ENCODE data around the gene PCDHGA11.
"Not testable (repeated sequence)": the region's sequence is repeated elsewhere in the genome, so short reads cannot be mapped to it uniquely, and the experiment has no call there.

Gene PCDHGA11

DNA sequence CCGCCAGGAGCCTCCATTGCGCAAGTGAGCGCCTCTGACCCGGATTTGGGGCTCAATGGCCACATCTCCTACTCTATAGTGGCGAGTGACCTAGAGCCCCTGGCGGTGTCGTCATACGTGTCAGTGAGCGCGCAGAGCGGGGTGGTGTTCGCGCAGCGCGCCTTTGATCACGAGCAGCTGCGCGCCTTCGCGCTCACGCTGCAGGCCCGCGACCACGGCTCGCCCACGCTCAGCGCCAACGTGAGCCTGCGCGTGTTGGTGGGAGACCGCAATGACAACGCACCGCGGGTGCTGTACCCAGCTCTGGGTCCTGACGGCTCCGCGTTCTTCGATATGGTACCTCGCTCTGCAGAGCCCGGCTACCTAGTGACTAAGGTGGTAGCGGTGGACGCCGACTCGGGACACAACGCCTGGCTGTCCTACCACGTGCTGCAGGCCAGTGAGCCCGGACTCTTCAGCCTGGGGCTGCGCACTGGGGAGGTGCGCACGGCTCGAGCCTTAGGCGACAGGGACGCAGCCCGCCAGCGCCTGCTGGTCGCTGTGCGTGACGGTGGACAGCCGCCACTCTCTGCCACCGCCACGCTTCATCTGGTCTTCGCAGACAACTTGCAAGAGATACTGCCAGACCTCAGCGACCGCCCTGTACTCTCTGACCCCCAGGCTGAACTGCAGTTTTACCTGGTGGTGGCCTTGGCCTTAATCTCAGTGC lies 11.1 kb upstream of the PCDHGA11 start:
- Histone ChIP-seq H3K27me3 (replicated peaks) (no peaks in the 10 kb centered on the region), H3K36me3 (replicated peaks) (no peaks in the 10 kb centered on the region), H3K4me3 (ENCODE audit: low read depth, low read length) (no peak overlapping the region), H3K27ac (no peak overlapping the region)
- no peak for DNase-seq
- TF ChIP-seq, protein P1, sequence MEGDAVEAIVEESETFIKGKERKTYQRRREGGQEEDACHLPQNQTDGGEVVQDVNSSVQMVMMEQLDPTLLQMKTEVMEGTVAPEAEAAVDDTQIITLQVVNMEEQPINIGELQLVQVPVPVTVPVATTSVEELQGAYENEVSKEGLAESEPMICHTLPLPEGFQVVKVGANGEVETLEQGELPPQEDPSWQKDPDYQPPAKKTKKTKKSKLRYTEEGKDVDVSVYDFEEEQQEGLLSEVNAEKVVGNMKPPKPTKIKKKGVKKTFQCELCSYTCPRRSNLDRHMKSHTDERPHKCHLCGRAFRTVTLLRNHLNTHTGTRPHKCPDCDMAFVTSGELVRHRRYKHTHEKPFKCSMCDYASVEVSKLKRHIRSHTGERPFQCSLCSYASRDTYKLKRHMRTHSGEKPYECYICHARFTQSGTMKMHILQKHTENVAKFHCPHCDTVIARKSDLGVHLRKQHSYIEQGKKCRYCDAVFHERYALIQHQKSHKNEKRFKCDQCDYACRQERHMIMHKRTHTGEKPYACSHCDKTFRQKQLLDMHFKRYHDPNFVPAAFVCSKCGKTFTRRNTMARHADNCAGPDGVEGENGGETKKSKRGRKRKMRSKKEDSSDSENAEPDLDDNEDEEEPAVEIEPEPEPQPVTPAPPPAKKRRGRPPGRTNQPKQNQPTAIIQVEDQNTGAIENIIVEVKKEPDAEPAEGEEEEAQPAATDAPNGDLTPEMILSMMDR (IDR thresholded peaks at IDR 0.05; ENCODE audit: low read depth, low read length, missing control alignments): no peak
- in situ Hi-C loops (cut with HindIII; ENCODE audit: low pct_ligation_motif_present, low sequenced_read_pairs): loop anchor here (25.0 kb wide), 1 partner anchor 103 kb away; no protein-coding TSS in a partner anchor

- no peak overlapping the region for H3K27ac ChIP-seq
- in situ Hi-C loops (cut with HindIII; ENCODE audit: low pct_ligation_motif_present, low sequenced_read_pairs): loop anchor here (25.0 kb wide), 1 partner anchor 101 kb away; no protein-coding TSS in a partner anchor
- TF ChIP-seq, protein P1 (IDR thresholded peaks at IDR 0.05; ENCODE audit: low read depth, low read length, missing control alignments): no peak
- no peak overlapping the region for H3K4me3 ChIP-seq (ENCODE audit: low read depth, low read length)
- no peak for DNase-seq
- no peaks in the 10 kb centered on the region for H3K36me3 ChIP-seq (replicated peaks)
- H3K27me3 ChIP-seq (replicated peaks): no peaks in the 10 kb centered on the region
These were observed 9.3 kb upstream of the PCDHGA11 start for GRCh38 chr5:141411575-141411974.

GRCh38 chr5:141412854-141413539 lies 7.9 kb upstream of the PCDHGA11 start, which contains the start of gene PCDHGA10:
PCDHGA10 (plus strand) TSS chr5:141412987; CDS start chr5:141413176, 189 bp downstream.
- TF ChIP-seq, protein P1 (IDR thresholded peaks at IDR 0.05; ENCODE audit: low read depth, low read length, missing control alignments): peak; percentile 79
- Histone ChIP-seq H3K27me3 (replicated peaks) (no peaks in the 10 kb centered on the region), H3K4me3 (ENCODE audit: low read depth, low read length) (peak within 1 kb of the TSS; percentile 55), H3K27ac (no peak within 1 kb of the TSS), H3K36me3 (replicated peaks) (no peaks in the 10 kb centered on the region)
- in situ Hi-C loops (cut with HindIII; ENCODE audit: low pct_ligation_motif_present, low sequenced_read_pairs): loop anchor here (25.0 kb wide), 1 partner anchor 99 kb away; no protein-coding TSS in a partner anchor
- peak; percentile 66 for DNase-seq

GRCh38 chr5:141413540-141414069 lies 7.2 kb upstream of the PCDHGA11 start:
- Histone ChIP-seq H3K27ac (no peak overlapping the region), H3K4me3 (ENCODE audit: low read depth, low read length) (peak overlapping the region; percentile 55), H3K27me3 (replicated peaks) (no peaks in the 10 kb centered on the region), H3K36me3 (replicated peaks) (no peaks in the 10 kb centered on the region)
- DNase-seq: no peak
- in situ Hi-C loops (cut with HindIII; ENCODE audit: low pct_ligation_motif_present, low sequenced_read_pairs): loop anchor here (25.0 kb wide), 1 partner anchor 99 kb away; no protein-coding TSS in a partner anchor
- TF ChIP-seq, protein P1 (IDR thresholded peaks at IDR 0.05; ENCODE audit: low read depth, low read length, missing control alignments): no peak

- DNase-seq; H3K27ac ChIP-seq; H3K36me3 ChIP-seq (replicated peaks); H3K4me3 ChIP-seq (ENCODE audit: low read depth, low read length); H3K27me3 ChIP-seq (replicated peaks): not testable (repeated sequence)
- in situ Hi-C loops (cut with HindIII; ENCODE audit: low pct_ligation_motif_present, low sequenced_read_pairs): loop anchor here (25.0 kb wide), 1 partner anchor 98 kb away; no protein-coding TSS in a partner anchor
These were observed 6.1 kb upstream of the PCDHGA11 start for GRCh38 chr5:141414548-141415274.

DNA sequence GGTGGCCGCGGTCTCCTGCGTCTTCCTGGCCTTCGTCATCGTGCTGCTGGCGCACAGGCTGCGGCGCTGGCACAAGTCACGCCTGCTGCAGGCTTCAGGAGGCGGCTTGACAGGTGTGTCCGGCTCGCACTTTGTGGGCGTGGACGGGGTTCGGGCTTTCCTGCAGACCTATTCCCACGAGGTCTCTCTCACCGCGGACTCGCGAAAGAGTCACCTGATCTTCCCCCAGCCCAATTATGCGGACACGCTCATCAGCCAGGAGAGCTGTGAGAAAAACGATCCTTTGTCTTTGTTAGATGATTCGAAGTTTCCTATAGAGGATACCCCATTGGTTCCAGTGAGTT lies 5.6 kb upstream of the PCDHGA11 start:
- in situ Hi-C loops (cut with HindIII; ENCODE audit: low pct_ligation_motif_present, low sequenced_read_pairs): loop anchor here (25.0 kb wide), 1 partner anchor 97 kb away; no protein-coding TSS in a partner anchor
- H3K36me3 ChIP-seq (replicated peaks); H3K27ac ChIP-seq; H3K4me3 ChIP-seq (ENCODE audit: low read depth, low read length); DNase-seq; H3K27me3 ChIP-seq (replicated peaks): not testable (repeated sequence)
